K562 (cell line): Measurements from ENCODE around the gene TMEM63A. TPM values are rescaled to one million over a fixed set of nuclear protein-coding genes. Genes with fewer than 3 reads are reported as not detected.

Experiments
- ETS2 ChIP-seq: IDR thresholded peaks from 2 replicates; pipeline ENCODE4 v1.6.1; 2016; ENCODE audit warnings: borderline replicate concordance, missing genetic modification characterization, mild to moderate bottlenecking, moderate library complexity, missing compliant biosample characterization; ENCODE audit not compliant: poor library complexity, severe bottlenecking
- HLTF ChIP-seq: fragments of 450-650 bp; IDR thresholded peaks from 2 replicates; pipeline ENCODE4 v1.6.1; 2016
- LEF1 ChIP-seq: fragments of 450-650 bp; IDR thresholded peaks from 2 replicates; pipeline ENCODE4 v1.6.1; 2016; ENCODE audit warnings: mild to moderate bottlenecking
- MEF2A ChIP-seq: IDR thresholded peaks from 2 replicates; pipeline ENCODE4 v1.6.1; 2011; ENCODE audit warnings: low read depth, mild to moderate bottlenecking, low read length, moderate library complexity; ENCODE audit not compliant: control insufficient read depth
- MGA ChIP-seq: fragments of 450-650 bp; IDR thresholded peaks from 2 replicates; pipeline ENCODE4 v1.6.1; 2016; ENCODE audit warnings: mild to moderate bottlenecking, moderate library complexity
- TAL1 ChIP-seq: fragments of 450-650 bp; IDR thresholded peaks from 2 replicates; pipeline ENCODE4 v1.6.1; 2016; ENCODE audit warnings: mild to moderate bottlenecking
- polyA plus RNA-seq, 8 experiments: library from polyadenylated mRNA; depleted of rRNA in 4 of 8; stranded (reverse) in 5 of 8; unstranded in 3 of 8; fragments of >200 nt; fragmentation: Nextera tagmentation in 2 of 8; fragmentation: Illumina TruSeq in 1 of 8; extraction: Ambion mirVana in 2 of 8; extraction: Trizol in 1 of 8; gene quantifications; 2 replicates each; pipeline versions ENCODE4 v1.2.1 to v1.2.3, GENCODE V29; 2011 to 2014; ENCODE audit warnings: inconsistent platforms in 1 of 8, missing spikeins in 1 of 8
- total RNA-seq, 7 experiments: library from RNA; depleted of rRNA in 6 of 7; stranded (reverse); fragments of >200 nt in 6 of 7; fragmentation: Illumina TruSeq in 2 of 7; extraction: Trizol in 2 of 7; gene quantifications; 2 replicates each; pipeline versions ENCODE4 v1.2.1 to v1.2.3, GENCODE V29; 2011 to 2021; ENCODE audit warnings: low replicate concordance in 1 of 7
- TF ChIP-seq, protein P1 (sequence below): fragments of 450-650 bp; IDR thresholded peaks from 2 replicates; pipeline ENCODE4 v1.6.1; 2016; ENCODE audit warnings: low read depth

TMEM63A gene
- total and polyA plus RNA-seq, 9 of the 15 experiments (the other 6 are each of a cell fraction or from before 2014, with no cell fraction given), result 2.0 to 54.6 (median 17.5) TPM

DNA sequence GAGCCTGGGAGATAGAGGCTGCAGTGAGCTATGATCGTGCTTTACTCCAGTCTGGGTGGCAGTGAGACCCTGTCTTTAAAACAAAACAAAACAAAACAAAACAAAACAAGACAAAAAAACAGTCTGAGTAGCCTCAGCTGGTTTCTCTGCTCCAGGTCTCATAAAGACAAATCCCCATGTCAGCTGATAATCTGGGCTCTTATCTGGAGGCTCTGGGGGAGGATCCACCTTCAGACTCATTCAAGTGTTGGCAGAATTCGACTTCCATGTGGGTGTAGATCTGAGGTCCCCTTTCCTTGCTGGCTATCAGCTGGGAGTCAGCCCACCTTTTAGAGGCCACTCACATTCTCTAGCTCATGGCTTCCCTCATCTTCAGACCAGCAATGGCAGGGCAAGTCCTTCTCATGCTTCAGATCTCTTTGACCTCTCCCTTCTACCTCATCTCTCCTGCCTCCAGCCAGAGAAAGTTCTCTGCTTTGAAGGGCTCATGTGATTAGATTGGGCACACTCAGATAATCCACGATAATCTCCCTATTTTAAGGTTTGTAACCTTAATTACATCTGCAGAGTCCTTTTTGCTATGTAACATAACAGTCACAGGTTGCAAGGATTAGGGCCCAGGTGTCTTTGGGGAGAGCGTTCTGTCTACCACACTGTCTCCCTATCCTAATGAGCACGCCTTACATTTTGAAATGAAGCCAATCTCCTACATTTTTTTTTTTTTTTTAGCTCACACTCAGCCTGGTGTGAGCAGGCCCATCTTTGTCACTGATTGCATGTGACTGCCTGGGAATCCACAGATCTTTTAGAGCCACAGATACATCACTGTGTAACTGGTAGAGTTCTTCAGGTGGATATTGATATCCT is 49.3 kb upstream of the TMEM63A start (continued):
- TF ChIP-seq, protein P1, sequence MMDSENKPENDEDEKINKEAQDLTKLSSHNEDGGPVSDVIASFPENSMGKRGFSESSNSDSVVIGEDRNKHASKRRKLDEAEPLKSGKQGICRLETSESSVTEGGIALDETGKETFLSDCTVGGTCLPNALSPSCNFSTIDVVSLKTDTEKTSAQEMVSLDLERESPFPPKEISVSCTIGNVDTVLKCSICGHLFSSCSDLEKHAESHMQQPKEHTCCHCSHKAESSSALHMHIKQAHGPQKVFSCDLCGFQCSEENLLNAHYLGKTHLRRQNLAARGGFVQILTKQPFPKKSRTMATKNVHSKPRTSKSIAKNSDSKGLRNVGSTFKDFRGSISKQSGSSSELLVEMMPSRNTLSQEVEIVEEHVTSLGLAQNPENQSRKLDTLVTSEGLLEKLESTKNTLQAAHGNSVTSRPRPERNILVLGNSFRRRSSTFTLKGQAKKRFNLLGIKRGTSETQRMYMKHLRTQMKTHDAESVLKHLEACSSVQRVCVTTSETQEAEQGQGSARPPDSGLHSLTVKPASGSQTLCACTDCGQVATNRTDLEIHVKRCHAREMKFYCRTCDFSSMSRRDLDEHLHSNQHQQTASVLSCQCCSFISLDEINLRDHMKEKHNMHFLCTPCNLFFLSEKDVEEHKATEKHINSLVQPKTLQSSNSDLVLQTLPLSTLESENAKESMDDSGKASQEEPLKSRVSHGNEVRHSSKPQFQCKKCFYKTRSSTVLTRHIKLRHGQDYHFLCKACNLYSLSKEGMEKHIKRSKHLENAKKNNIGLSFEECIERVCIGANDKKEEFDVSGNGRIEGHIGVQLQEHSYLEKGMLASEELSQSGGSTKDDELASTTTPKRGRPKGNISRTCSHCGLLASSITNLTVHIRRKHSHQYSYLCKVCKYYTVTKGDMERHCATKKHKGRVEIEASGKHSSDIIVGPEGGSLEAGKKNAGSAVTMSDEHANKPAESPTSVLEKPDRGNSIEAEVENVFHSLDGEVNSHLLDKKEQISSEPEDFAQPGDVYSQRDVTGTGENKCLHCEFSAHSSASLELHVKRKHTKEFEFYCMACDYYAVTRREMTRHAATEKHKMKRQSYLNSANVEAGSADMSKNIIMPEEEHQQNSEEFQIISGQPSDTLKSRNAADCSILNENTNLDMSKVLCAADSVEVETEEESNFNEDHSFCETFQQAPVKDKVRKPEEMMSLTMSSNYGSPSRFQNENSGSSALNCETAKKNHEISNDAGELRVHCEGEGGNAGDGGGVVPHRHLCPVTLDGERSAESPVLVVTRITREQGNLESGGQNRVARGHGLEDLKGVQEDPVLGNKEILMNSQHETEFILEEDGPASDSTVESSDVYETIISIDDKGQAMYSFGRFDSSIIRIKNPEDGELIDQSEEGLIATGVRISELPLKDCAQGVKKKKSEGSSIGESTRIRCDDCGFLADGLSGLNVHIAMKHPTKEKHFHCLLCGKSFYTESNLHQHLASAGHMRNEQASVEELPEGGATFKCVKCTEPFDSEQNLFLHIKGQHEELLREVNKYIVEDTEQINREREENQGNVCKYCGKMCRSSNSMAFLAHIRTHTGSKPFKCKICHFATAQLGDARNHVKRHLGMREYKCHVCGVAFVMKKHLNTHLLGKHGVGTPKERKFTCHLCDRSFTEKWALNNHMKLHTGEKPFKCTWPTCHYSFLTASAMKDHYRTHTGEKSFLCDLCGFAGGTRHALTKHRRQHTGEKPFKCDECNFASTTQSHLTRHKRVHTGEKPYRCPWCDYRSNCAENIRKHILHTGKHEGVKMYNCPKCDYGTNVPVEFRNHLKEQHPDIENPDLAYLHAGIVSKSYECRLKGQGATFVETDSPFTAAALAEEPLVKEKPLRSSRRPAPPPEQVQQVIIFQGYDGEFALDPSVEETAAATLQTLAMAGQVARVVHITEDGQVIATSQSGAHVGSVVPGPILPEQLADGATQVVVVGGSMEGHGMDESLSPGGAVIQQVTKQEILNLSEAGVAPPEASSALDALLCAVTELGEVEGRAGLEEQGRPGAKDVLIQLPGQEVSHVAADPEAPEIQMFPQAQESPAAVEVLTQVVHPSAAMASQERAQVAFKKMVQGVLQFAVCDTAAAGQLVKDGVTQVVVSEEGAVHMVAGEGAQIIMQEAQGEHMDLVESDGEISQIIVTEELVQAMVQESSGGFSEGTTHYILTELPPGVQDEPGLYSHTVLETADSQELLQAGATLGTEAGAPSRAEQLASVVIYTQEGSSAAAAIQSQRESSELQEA, result no peak
- TF ChIP-seq TAL1, result 0 out of 2 replicates have a peak, but pooled peaks have one; percentile 11
- TF ChIP-seq LEF1, result peak; percentile 26
- TF ChIP-seq MEF2A, result no peak
- TF ChIP-seq MGA, result peak; percentile 46
- TF ChIP-seq HLTF, result 0 out of 2 replicates have a peak, but pooled peaks have one; percentile 28
- TF ChIP-seq ETS2 (tag), result no peak
